ENCODE data around the gene SLC16A4.

Gene SLC16A4

GRCh38 chr1:110383251-110383990, 7.4 kb downstream of the SLC16A4 start:
- TF ChIP-seq, protein P1, sequence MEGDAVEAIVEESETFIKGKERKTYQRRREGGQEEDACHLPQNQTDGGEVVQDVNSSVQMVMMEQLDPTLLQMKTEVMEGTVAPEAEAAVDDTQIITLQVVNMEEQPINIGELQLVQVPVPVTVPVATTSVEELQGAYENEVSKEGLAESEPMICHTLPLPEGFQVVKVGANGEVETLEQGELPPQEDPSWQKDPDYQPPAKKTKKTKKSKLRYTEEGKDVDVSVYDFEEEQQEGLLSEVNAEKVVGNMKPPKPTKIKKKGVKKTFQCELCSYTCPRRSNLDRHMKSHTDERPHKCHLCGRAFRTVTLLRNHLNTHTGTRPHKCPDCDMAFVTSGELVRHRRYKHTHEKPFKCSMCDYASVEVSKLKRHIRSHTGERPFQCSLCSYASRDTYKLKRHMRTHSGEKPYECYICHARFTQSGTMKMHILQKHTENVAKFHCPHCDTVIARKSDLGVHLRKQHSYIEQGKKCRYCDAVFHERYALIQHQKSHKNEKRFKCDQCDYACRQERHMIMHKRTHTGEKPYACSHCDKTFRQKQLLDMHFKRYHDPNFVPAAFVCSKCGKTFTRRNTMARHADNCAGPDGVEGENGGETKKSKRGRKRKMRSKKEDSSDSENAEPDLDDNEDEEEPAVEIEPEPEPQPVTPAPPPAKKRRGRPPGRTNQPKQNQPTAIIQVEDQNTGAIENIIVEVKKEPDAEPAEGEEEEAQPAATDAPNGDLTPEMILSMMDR (IDR thresholded peaks at IDR 0.05; ENCODE audit: low read depth, low read length, missing control alignments): no peak
- no peak overlapping the region for H3K4me3 ChIP-seq (ENCODE audit: low read depth, low read length)
- DNase-seq (ENCODE audit: low read depth): no peak

- H3K4me3 ChIP-seq (ENCODE audit: low read depth, low read length): no peak overlapping the region
- DNase-seq (ENCODE audit: low read depth): no peak
- TF ChIP-seq, protein P1 (IDR thresholded peaks at IDR 0.05; ENCODE audit: low read depth, low read length, missing control alignments): no peak
These were observed 10.0 kb downstream of the SLC16A4 start for GRCh38 chr1:110380672-110381283.

- TF ChIP-seq, protein P1 (IDR thresholded peaks at IDR 0.05; ENCODE audit: low read depth, low read length, missing control alignments): no peak
- no peak for DNase-seq (ENCODE audit: low read depth)
- H3K4me3 ChIP-seq (ENCODE audit: low read depth, low read length): no peak overlapping the region
These were observed 15.3 kb downstream of the SLC16A4 start for GRCh38 chr1:110375490-110375889.

- TF ChIP-seq, protein P1 (IDR thresholded peaks at IDR 0.05; ENCODE audit: low read depth, low read length, missing control alignments): no peak
- DNase-seq (ENCODE audit: low read depth): no peak
- no peak overlapping the region for H3K4me3 ChIP-seq (ENCODE audit: low read depth, low read length)
These were observed 20.0 kb downstream of the SLC16A4 start for GRCh38 chr1:110370827-110371226.

- TF ChIP-seq, protein P1 (IDR thresholded peaks at IDR 0.05; ENCODE audit: low read depth, low read length, missing control alignments): no peak
- H3K4me3 ChIP-seq (ENCODE audit: low read depth, low read length): no peak overlapping the region
- no peak for DNase-seq (ENCODE audit: low read depth)
These were observed 26.6 kb downstream of the SLC16A4 start for GRCh38 chr1:110364221-110364620.

- no peak overlapping the region for H3K4me3 ChIP-seq (ENCODE audit: low read depth, low read length)
- TF ChIP-seq, protein P1 (IDR thresholded peaks at IDR 0.05; ENCODE audit: low read depth, low read length, missing control alignments): no peak
- no peak for DNase-seq (ENCODE audit: low read depth)
These were observed 29.0 kb downstream of the SLC16A4 start for GRCh38 chr1:110361856-110362255.
